Effector memory CD8-positive, alpha-beta T cell (primary cell): ENCODE measurements around the gene PPFIBP2.
A peak's percentile ranks its signal among the peaks of the same experiment; 100 is the strongest.

ENCODE experiments used
- ATAC-seq: fragments of 150-1000 bp; cut with Tn5 transposase; replicated peaks from 2 replicates; pipeline ENCODE4 v1.10.0; 2021; ENCODE audit warnings: mild to moderate bottlenecking, moderate library complexity
- DNase-seq, 3 experiments: peaks; one replicate each; pipeline ENCODE4 v3.0.0; 2021
- H3K27ac Mint-ChIP-seq, 2 donors: one replicate each; pipeline ENCODE4 v1.8.0; 2022; ENCODE audit warnings: mild to moderate bottlenecking in 2 of 2, mixed read lengths in 2 of 2, moderate library complexity in 2 of 2
- H3K27me3 Mint-ChIP-seq, 2 donors: one replicate each; pipeline ENCODE4 v1.8.0; 2022; ENCODE audit warnings: mixed read lengths in 2 of 2
- H3K36me3 Mint-ChIP-seq: one replicate; pipeline ENCODE4 v1.8.0; 2022; ENCODE audit warnings: mild to moderate bottlenecking, moderate library complexity, mixed read lengths; ENCODE audit not compliant: insufficient read depth
- H3K4me1 Mint-ChIP-seq, 2 donors: one replicate each; pipeline ENCODE4 v1.8.0; 2022; ENCODE audit warnings: low read depth in 2 of 2, mixed read lengths in 2 of 2
- H3K4me3 Mint-ChIP-seq, 2 donors: one replicate each; pipeline ENCODE4 v1.8.0; 2022; ENCODE audit warnings: mild to moderate bottlenecking in 2 of 2, mixed read lengths in 2 of 2, moderate library complexity in 2 of 2
- H3K9me3 Mint-ChIP-seq, 2 donors: one replicate each; pipeline ENCODE4 v1.8.0; 2022; ENCODE audit warnings: mixed read lengths in 2 of 2

PPFIBP2 gene

GRCh38 chr11:7574491-7575130, 60.8 kb downstream of the PPFIBP2 start:
- ATAC-seq (no peak), DNase-seq (no peak)
- H3K4me3 Mint-ChIP-seq: no peak overlapping the region
- H3K27me3 Mint-ChIP-seq: peaks cover 39 to 79% of the 10 kb centered on the region in 2 donors
- H3K4me1 Mint-ChIP-seq: peaks cover 17 to 22% of the 10 kb centered on the region in 2 donors
- H3K9me3 Mint-ChIP-seq: no peaks in the 10 kb centered on the region
- H3K27ac Mint-ChIP-seq: no peak overlapping the region
- H3K36me3 Mint-ChIP-seq: no peaks in the 10 kb centered on the region

- Mint-ChIP-seq H3K36me3 (no peaks in the 10 kb centered on the region), H3K27ac (peak overlapping the region in 1 of 2 donors; percentile 8), H3K4me1 (peaks cover 17 to 22% of the 10 kb centered on the region in 2 donors), H3K4me3 (no peak overlapping the region), H3K27me3 (peaks cover 43 to 71% of the 10 kb centered on the region in 2 donors), H3K9me3 (no peaks in the 10 kb centered on the region)
- no peak for DNase-seq
- ATAC-seq: no peak
These were observed 62.3 kb downstream of the PPFIBP2 start for GRCh38 chr11:7575841-7576725.

- peak overlapping the region in 1 of 2 donors; percentile 8 for H3K27ac Mint-ChIP-seq
- peaks cover 38 to 71% of the 10 kb centered on the region in 2 donors for H3K27me3 Mint-ChIP-seq
- peak overlapping the region in 1 of 2 donors; percentile 28 for H3K4me3 Mint-ChIP-seq
- DNase-seq (no peak), ATAC-seq (no peak)
- peaks cover 17 to 20% of the 10 kb centered on the region in 2 donors for H3K4me1 Mint-ChIP-seq
- no peaks in the 10 kb centered on the region for H3K9me3 Mint-ChIP-seq
- no peaks in the 10 kb centered on the region for H3K36me3 Mint-ChIP-seq
These were observed 63.0 kb downstream of the PPFIBP2 start for GRCh38 chr11:7576726-7577290.

GRCh38 chr11:7577291-7578190, 63.7 kb downstream of the PPFIBP2 start:
- DNase-seq: no peak
- peaks cover 17 to 20% of the 10 kb centered on the region in 2 donors for H3K4me1 Mint-ChIP-seq
- ATAC-seq: no peak
- peak overlapping the region; percentile 28 to 33 for H3K4me3 Mint-ChIP-seq
- no peaks in the 10 kb centered on the region for H3K9me3 Mint-ChIP-seq
- H3K36me3 Mint-ChIP-seq: no peaks in the 10 kb centered on the region
- peak overlapping the region; percentile 16 to 21 for H3K27ac Mint-ChIP-seq
- peaks cover 37 to 65% of the 10 kb centered on the region in 2 donors for H3K27me3 Mint-ChIP-seq

GRCh38 chr11:7578276-7578955, 64.6 kb downstream of the PPFIBP2 start:
- Mint-ChIP-seq H3K4me3 (peak overlapping the region in 1 of 2 donors; percentile 33), H3K27ac (peak overlapping the region; percentile 16 to 21), H3K4me1 (peaks cover 17 to 20% of the 10 kb centered on the region in 2 donors), H3K36me3 (no peaks in the 10 kb centered on the region), H3K9me3 (no peaks in the 10 kb centered on the region), H3K27me3 (peaks cover 37 to 57% of the 10 kb centered on the region in 2 donors)
- DNase-seq (no peak), ATAC-seq (no peak)

GRCh38 chr11:7579361-7579791, 65.6 kb downstream of the PPFIBP2 start:
- peaks cover 37 to 47% of the 10 kb centered on the region in 2 donors for H3K27me3 Mint-ChIP-seq
- no peaks in the 10 kb centered on the region for H3K9me3 Mint-ChIP-seq
- DNase-seq: no peak
- no peaks in the 10 kb centered on the region for H3K36me3 Mint-ChIP-seq
- no peak overlapping the region for H3K27ac Mint-ChIP-seq
- H3K4me3 Mint-ChIP-seq: no peak overlapping the region
- no peak for ATAC-seq
- peaks cover 17 to 20% of the 10 kb centered on the region in 2 donors for H3K4me1 Mint-ChIP-seq

- H3K4me3 Mint-ChIP-seq: no peak overlapping the region
- DNase-seq (no peak), ATAC-seq (no peak)
- H3K36me3 Mint-ChIP-seq: no peaks in the 10 kb centered on the region
- H3K4me1 Mint-ChIP-seq: peaks cover 17% of the 10 kb centered on the region in 2 donors
- H3K27me3 Mint-ChIP-seq: peaks cover 26 to 39% of the 10 kb centered on the region in 2 donors
- H3K27ac Mint-ChIP-seq: no peak overlapping the region
- H3K9me3 Mint-ChIP-seq: no peaks in the 10 kb centered on the region
These were observed 67.3 kb downstream of the PPFIBP2 start for GRCh38 chr11:7581021-7581590.

- Mint-ChIP-seq H3K27me3 (peaks cover 19 to 25% of the 10 kb centered on the region in 2 donors), H3K36me3 (no peaks in the 10 kb centered on the region), H3K4me3 (no peak overlapping the region), H3K4me1 (peaks cover 9 to 11% of the 10 kb centered on the region in 2 donors), H3K27ac (no peak overlapping the region), H3K9me3 (no peaks in the 10 kb centered on the region)
- ATAC-seq (no peak), DNase-seq (no peak)
These were observed 68.7 kb downstream of the PPFIBP2 start for GRCh38 chr11:7582338-7582985.

- Mint-ChIP-seq H3K27me3 (peaks cover 11 to 17% of the 10 kb centered on the region in 2 donors), H3K27ac (no peak overlapping the region), H3K4me1 (peaks cover 1 to 4% of the 10 kb centered on the region in 2 donors), H3K4me3 (no peak overlapping the region), H3K36me3 (no peaks in the 10 kb centered on the region), H3K9me3 (no peaks in the 10 kb centered on the region)
- DNase-seq: no peak
- ATAC-seq: no peak
These were observed 69.4 kb downstream of the PPFIBP2 start for GRCh38 chr11:7583248-7583647.

- Mint-ChIP-seq H3K4me3 (no peak overlapping the region), H3K4me1 (no peaks in the 10 kb centered on the region), H3K9me3 (no peaks in the 10 kb centered on the region), H3K27ac (no peak overlapping the region), H3K36me3 (no peaks in the 10 kb centered on the region), H3K27me3 (peaks cover 4 to 8% of the 10 kb centered on the region in 2 donors)
- DNase-seq (no peak), ATAC-seq (no peak)
These were observed 71.1 kb downstream of the PPFIBP2 start for GRCh38 chr11:7584910-7585309.

GRCh38 chr11:7585816-7586215, 72.0 kb downstream of the PPFIBP2 start:
- H3K36me3 Mint-ChIP-seq: no peaks in the 10 kb centered on the region

GRCh38 chr11:7586376-7586775, 72.6 kb downstream of the PPFIBP2 start:
- peaks cover 0 to 8% of the 10 kb centered on the region in 2 donors for H3K27me3 Mint-ChIP-seq
- no peak overlapping the region for H3K27ac Mint-ChIP-seq
- no peak for ATAC-seq

More at GRCh38 chr11:7585816-7586215, 72.0 kb downstream of the PPFIBP2 start:
- Mint-ChIP-seq H3K27ac (no peak overlapping the region), H3K4me1 (no peaks in the 10 kb centered on the region), H3K9me3 (no peaks in the 10 kb centered on the region), H3K27me3 (peaks cover 0 to 8% of the 10 kb centered on the region in 2 donors), H3K4me3 (no peak overlapping the region)
- no peak for DNase-seq
- ATAC-seq: no peak

More at GRCh38 chr11:7586376-7586775, 72.6 kb downstream of the PPFIBP2 start:
- Mint-ChIP-seq H3K36me3 (no peaks in the 10 kb centered on the region), H3K4me3 (no peak overlapping the region), H3K9me3 (no peaks in the 10 kb centered on the region), H3K4me1 (peaks cover 0 to under 1% of the 10 kb centered on the region in 2 donors)
- DNase-seq: no peak
